GM19025 (cell line): ENCODE results near the gene NPR1.
"Not testable (repeated sequence)": the region's sequence is repeated elsewhere in the genome, so short reads cannot be mapped to it uniquely, and the experiment has no call there.

Experiments used
- ATAC-seq: cut with Tn5 transposase; IDR thresholded peaks from one replicate; pipeline ENCODE4 v1.9.1; 2021; ENCODE audit warnings: mild to moderate bottlenecking, low read depth, moderate library complexity; ENCODE audit not compliant: unreplicated experiment

Gene NPR1

DNA sequence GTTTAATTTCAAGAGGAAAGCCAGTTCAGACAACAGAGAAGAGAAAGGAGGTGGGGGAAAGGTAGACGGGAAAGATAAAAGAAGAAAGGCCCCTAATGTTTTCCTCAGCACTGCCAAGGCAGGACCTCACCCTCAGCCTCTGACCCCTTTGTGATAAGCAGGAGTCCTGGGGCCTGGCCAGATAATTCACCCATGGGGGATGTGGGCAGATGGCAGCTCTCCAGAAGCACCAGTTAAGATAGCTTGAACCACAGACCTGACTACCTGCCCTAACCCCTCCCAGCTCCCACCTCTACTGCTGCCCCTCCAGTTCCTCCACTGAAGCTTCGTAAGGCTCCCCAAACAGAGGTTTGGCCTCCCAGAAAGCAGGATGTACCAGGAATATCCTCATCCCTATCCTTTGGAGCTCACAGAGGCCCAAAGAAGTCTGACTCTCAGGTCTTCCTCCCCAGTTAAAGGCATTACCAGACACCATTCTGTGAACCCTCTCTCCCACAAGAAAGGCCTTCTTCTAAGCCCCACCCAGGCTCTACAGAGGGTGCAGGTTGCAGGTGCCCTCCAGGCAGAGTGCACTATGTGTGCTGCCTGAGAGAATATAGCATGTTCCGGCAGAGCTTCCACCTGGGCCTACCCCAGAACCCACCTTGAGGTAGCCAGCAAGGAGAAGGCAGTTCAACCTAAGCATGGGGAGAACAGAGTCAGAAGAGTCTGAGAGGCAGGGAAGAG, 29.2 kb upstream of the NPR1 start:
- ATAC-seq, result no peak

DNA sequence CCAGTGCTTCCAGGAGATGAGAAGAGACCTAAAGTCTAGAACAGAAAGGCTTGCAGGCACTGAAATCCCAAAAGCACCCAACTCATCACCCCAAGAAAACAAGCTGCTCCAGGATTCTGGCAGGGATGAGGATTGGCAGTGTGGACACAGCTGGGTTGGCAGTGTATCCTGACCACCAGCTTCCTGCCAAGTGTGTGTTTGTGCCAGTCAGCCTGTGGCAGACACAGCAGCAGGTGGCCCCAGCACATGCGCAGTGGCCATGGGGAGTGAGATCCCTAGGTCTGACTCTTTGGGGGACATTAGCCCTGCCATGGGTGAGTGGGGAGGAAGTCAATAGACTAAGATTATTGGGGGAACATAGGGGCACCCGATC, 28.6 kb upstream of the NPR1 start:
- no peak for ATAC-seq

DNA sequence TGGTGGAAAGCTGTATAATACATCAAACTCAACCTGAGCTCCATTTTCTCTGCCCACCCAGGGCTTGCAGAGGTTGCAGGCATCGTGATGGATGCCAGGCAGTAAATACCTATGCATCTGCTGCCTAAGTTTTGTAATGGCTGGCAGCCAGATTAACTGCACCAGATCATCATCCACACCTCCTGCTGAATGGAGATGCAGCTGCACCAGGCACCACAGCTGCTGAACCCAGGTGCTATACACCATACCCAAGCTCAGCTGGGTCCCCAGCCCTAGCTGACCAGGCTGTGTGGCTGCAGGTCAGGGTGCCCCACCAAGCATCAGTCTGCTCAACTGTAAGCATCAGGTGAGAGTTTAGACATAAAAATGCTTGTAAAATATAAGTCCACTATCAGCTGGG, 26.7 kb upstream of the NPR1 start:
- no peak for ATAC-seq

DNA sequence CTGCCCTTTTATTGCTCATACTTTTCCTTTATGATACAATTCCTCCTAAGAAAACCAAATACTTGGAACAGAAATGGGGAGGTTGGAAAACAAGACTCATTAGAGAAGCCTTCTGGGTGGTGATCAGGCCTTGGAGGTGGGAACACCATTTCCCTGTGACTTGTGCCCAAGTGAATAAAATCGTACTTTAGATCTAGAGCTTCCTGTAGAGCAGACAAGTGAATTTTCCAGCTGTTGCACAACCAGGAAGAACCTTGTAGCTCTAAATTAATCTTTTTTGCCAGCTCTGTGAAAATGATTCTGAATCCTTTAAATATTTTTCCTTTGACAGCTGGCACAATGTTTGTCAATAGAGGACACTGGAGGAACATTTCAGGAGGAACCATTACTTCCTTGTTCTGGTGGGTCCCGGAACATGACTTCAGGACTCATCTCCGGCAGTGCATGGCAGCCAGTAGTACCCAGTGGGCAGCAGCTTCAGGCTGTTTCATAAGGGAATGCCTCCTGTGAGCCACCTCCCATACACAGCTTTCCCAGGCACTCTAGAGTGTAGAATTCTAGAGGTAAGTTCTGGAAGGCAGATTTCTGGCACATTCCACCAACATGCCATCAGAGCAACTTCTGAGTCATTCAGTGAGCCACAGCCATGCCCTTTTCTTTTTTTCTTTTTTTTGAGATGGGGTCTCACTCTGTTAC, 25.5 kb upstream of the NPR1 start:
- ATAC-seq, result no peak

DNA sequence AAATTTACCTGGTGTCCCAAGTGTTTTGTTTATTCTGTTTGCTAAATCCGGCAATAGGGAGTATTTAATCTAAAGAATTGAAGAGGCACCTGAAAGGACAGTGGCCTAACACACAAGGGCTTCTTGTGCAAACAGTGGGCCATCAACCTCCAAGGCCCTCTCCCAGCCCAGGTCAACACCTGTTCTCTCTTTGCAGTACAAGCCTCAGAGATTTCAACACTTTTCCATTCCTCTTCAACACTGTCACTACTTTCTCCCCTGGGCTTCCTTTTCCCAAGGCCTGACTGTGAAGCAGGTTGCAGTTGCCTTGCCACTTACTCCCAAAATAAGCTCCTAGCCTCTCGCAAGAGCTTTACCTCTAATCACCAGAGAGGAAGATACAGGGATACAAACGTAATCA, 23.2 kb upstream of the NPR1 start:
- no peak for ATAC-seq

DNA sequence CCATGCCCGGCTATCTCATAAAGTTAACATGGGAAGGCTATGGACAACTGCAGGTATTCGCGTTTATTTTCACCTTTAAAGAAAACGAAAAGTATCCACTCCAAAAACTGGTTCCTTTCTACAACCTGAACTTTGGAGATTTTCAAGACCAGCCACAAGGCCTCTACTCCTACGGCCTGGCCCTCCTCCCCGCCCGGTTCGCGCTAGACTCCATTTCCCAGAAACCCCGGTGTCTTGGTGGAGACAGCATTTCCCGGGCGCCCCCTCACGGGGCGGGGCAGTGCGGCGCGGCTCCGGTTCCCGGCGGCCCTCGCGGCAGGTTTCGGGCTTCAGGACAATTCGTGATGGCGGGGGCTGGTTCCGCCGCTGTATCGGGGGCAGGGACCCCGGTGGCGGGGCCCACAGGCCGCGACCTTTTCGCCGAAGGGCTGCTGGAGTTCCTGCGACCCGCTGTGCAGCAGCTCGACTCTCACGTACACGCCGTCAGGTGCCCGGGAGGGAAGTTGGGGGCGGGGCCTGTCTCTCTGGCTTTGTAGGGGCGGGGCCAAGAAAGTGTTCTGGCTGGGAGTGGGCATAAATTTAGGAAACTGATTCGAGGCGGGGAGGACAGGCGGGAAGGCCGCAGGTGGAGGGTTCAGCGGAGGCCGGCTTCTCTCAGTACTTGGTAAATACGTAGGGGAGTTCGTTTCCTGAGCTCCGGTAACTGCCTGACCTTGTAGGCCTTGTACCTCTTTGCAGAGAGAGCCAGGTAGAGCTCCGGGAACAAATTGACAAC, 19.9 kb upstream of the NPR1 start, which contains the start of gene SNAPIN:
Gene SNAPIN (plus strand): TSS at position 304 of the 775 bp plus-strand sequence. CDS start 41 bp downstream, at position 345.
- peak; percentile 90 for ATAC-seq

DNA sequence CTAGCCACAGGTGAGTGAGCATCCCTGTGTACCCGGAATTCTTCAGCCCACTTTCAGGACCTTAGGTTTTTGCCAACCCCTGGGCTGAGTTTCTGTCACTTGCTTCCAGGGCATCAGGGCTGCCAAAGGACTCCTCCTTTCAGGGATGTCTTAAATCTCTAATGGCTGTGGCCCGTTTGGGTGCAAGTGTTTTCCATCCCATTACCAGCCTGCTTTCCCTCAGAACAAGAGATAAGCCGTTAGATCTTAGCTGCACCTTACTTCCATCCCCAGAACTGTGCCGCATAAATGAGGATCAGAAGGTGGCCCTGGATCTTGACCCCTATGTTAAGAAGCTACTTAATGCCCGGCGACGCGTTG, 19.3 kb upstream of the NPR1 start:
- ATAC-seq, result no peak

DNA sequence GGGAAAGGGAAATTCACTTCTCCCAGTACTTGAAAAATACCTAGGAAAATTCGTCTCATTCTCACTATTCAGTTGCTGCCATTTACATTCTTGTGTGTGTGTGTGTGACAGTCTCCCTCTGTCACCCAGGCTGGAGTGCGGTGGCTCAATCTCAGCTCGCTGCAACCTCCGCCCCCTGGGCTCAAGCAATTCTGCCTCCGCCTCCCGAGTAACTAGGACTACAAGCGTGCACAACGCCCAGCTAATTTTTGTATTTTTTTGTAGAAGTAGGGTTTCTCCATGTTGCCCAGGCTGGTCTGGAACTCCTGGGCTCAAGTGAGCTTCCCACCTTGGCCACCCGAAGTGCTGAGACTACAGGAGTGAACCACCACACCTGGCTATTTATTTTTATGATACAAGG, 18.8 kb upstream of the NPR1 start:
- no peak for ATAC-seq

DNA sequence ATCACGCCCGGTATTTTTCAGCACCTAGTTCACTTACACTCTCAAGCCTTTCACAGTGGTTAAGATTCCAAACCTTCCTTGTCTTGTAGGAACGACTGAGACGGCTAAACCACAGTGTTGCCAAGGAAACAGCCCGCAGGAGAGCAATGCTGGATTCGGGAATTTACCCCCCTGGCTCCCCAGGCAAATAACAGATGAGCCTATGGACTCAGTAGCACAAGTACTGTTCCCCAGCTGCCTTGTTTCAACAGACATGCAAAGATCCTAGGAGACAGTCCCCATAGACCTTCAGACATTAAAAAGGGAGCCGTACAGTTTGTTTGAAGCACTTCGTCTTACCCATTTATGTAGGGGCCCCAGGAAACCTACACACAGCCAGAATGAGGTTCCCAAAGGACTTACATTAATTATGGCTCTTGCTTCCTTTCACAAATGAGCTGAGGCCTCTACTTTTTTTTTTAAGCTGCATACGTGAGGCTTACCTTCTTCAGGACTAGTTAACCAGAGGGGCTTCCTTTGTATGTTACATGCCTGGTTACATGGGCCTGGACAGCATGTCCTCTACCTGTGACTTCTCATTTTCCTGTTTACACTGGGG, 17.3 kb upstream of the NPR1 start:
- no peak for ATAC-seq

DNA sequence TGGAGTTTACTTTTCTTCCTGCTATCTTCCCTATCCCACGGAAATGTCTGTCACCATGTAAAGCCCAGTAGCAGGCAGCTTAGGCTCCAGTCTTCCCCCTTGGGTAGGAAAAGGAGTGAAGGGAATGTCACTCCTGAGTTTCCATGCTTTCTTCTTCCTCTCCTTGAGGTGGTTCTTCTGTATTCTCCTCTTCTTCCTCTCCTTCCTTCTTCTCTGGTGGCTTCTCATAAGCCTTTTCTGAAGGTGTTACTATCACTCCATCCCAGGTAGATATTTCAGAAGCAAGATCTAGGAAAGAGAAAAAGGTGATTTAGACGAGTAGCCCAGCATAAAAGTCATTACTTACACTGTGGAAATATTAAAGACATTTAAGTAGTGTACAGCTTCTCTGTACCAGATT, 16.2 kb upstream of the NPR1 start:
- ATAC-seq, result no peak

DNA sequence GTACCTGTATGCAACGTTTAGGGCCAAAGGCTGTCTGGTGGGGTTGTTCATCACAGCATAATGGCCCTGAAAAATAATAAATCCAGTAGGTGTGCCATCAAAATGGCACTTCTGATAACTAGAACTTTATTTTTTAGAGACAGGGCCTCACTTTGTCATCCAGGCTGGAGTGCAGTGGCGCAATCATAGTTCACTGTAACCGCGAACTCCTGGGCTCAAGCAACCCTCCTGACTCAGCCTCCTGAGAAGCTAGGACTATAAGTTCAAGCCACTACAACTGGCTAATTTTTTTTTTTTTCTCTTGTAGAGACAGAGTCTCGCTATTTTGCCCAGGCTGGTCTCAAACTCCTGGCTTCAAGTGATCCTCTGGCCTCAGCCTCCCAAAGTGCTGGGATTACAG, 15.3 kb upstream of the NPR1 start:
- ATAC-seq, result no peak

DNA sequence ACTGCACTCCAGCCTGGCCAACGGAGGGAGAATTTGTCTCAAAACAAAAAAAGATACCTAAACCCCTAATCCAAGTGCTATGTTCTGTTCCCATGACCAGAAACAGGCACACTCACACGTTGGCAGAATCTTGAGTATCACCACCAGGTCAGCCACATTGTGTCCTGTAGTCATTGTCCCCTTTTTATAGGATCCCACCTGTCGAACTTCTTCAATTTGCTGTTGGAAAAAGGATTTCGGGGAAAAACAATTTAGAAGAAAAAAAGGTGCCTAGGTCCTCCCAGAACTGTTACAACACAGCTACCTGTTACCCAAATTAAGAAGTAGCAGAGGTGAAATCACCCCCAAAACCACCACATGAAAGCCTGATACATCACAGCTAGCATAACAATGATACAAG, 11.0 kb upstream of the NPR1 start:
- no peak for ATAC-seq

DNA sequence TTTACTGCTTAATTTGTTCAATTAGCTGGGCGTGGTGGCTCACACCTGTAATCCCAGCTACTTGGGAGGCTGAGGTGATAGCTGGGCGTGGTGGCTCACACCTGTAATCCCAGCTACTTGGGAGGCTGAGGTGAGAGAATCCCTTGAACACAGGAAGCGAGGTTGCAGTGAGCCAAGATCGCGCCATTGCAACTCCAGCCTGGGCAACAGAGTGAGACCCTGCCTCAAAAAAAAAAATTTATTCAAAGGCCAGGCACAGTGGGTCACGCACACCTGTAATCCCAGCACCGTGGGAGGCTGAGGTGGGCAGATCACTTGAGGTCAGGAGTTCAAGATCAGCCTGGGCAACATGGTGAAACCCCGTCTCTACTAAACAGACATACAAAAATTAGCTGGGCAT, 9.8 kb upstream of the NPR1 start:
- ATAC-seq, result not testable (repeated sequence)

DNA sequence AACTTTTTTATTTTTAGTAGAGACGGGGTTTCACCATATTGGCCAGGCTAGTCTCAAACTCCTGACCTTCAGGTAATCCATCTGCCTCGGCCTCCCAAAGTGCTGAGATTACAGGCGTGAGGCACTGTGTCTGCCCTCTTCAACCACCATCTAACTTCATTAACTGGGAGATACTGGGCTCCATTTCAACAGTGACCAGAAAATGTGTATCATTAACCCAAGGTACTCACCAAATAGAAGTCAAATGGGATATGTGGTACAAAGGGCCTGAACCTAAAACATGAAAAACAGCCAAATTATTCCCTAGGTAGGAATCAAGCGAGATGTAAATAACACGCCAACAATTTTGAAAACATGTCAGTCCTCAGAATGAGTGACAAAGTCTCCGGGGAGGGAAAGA, 8.9 kb upstream of the NPR1 start:
- ATAC-seq, result no peak

DNA sequence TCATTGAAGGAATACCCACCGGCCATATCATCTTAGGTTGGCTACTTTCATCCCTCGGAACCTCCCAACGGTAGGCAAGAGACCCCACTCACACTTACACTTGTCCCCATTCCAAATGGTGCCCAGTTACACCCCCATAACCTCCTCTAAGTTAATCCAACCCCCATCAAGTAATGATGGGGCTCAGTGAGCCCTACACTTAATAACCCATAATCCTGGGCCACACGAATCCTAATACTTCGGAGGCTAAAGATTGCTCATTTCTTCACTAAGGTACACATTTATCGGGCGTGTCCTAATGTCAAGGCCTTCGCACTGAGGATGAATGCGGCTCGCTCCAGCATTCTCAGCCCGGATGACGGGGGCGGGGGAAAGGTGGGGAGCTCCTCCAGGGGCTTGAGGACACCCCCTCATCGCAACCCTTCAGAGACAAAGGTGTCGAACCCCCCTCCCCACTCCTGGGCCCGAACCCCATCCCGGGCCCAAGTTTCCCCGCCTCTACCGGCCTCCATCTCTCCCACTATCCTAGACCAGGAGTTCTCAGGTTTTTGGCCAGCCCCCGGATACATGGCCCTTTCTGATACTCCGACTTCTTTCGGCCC, 8.1 kb upstream of the NPR1 start:
- ATAC-seq, result no peak

DNA sequence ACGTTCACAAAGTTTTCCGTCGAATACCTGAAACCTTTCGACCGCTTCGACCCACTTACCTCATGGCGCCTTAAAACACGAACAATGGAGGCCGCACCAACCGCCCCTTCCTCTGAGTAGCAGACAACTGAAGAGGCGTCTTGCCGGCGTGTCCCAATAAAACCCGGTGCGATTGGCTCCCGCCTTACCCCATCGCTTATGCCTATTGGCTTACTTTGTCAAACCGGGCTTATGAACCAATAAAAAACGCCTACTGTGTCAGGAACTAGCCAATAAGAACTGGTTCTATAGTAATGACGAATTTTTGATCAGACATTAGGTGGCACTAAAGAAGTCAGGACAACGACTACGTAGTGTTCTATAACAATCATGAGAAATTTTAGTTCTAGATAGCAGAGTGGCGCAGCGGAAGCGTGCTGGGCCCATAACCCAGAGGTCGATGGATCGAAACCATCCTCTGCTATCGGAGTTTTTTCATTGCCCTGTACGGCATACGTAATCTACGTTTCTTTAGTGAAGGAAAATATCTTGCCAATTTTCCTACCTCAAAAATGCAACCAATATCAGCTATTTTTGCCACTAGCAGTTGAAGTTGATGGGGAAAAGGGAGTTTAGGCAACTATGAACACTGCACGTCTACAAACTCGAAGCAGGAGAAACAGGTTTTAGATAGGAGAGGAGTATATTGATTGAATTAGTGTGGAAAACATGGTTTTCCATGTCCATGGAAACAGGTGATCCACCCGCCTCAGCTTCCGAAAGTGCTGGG, 7.4 kb upstream of the NPR1 start, which contains the start of gene ILF2:
Gene ILF2 (minus strand): TSS at position 135 of the 769 bp plus-strand sequence. CDS start 71 bp downstream, at position 64.
- peak; percentile 90 for ATAC-seq

DNA sequence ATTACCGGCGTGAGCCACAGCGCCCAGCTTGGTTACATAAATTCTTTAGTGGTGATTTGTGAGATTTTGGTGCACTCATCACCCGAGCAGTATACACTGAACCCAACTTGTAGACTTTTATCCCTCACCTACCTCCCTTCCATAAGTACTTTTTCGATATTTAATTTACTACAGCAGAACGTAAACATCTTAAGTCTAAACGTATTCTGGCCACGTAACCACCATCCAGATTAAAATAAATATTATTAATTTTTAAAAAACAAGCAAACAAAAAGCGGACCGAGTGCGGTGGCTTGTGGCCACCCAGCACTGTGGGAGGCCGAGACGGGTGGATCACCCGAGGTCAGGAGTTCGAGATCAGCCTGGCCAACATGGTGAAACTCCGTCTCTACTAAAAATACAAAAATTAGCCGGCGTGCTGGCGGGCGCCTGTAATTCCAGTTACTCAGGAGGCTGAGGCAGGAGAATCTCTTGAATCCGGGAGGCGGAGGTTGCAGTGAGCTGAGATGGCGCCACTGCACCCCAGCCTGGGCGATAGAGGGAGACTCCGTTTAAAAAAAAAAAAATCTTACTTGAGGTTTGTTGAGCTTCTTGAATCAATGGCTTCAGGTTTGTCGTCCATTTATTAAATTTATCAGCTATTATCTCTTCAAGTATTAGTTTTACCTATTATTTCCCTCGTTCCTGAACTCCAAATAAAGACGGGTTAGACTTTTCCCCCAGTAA, 6.7 kb upstream of the NPR1 start:
- ATAC-seq, result peak; percentile 16

DNA sequence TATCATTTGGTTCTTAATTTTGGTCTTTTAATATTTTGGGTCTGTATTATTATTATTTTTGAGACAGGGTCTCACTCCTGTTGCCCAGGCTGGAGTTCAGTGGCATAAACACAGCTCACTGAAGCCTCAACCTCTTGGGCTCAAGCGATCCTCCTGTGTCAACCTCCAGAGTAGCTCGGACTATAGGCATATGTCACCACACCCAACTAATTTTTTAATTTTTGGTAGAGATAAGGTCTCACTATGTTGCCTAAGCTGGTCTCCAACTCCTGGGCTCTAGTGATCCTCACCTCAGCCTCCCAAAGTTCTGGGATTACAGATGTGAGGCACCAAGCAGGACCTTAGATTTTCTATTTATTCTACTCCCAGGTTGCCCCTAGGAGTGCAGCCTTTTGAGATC, 5.0 kb upstream of the NPR1 start:
- no peak for ATAC-seq
